OCI-LY7 (cell line): ENCODE data around the gene LRP5.

ENCODE experiments used
- EZH2phosphoT487 ChIP-seq: fragments of 200-600 bp; sonication (generic); IDR thresholded peaks from 2 replicates; pipeline ENCODE4 v1.6.1; 2018; ENCODE audit warnings: low read depth, borderline replicate concordance, mild to moderate bottlenecking, mixed run types, antibody characterized with exemption, low read length, moderate library complexity, mixed read lengths
- TF ChIP-seq, protein P1 (sequence below): fragments of 200-600 bp; sonication (generic); conservative IDR thresholded peaks from 2 replicates; pipeline ENCODE4 v1.5.1; 2014; ENCODE audit warnings: mild to moderate bottlenecking, antibody characterized with exemption, low read length, moderate library complexity, mixed read lengths

DNA sequence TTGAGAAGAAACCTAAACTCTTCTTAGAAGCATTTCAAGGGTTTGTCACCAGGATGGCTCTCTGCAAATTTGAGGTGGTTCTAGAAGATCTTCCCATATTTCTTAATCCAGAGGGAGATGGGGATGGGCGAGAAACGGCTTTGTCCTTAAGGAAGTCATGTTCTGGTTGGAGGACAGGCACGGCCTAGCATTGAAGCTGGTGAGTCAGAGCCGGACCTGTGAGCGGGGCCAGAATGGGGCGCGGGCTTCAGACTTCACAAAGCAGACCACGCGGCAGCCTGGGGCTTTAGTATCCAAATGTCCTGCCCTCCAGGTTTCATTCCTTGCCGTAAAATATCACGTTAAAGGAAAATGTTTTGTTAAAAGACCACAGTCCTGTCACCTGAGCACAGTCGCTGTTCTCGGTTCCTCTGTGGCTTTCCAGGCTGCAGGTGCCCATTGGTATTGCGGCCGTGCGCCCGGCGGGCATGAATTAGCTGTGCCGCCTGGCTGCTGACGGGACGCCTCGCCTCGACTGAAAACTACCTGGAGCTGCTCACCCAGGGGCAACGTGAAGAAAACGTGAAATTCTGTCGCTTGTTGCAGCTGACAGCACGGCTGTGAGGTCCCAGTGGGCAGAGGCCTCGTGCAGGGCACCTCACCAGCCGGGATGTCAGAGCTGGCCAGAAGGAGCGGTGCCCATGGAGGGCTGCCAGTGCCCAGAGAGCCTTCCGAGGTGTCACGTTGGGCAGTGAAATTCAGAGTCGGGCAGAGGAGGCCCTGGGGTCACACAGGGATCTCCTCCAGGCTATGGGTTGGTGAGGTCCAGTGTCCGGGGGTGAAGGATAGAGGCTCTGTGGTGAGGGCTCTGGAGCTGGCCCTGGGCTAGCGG, 59.0 kb downstream of the LRP5 start:
- TF ChIP-seq, protein P1, sequence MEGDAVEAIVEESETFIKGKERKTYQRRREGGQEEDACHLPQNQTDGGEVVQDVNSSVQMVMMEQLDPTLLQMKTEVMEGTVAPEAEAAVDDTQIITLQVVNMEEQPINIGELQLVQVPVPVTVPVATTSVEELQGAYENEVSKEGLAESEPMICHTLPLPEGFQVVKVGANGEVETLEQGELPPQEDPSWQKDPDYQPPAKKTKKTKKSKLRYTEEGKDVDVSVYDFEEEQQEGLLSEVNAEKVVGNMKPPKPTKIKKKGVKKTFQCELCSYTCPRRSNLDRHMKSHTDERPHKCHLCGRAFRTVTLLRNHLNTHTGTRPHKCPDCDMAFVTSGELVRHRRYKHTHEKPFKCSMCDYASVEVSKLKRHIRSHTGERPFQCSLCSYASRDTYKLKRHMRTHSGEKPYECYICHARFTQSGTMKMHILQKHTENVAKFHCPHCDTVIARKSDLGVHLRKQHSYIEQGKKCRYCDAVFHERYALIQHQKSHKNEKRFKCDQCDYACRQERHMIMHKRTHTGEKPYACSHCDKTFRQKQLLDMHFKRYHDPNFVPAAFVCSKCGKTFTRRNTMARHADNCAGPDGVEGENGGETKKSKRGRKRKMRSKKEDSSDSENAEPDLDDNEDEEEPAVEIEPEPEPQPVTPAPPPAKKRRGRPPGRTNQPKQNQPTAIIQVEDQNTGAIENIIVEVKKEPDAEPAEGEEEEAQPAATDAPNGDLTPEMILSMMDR = no peak; the same call in 1 of the 2 replicates
- TF ChIP-seq EZH2phosphoT487 = no peak
